Tibial nerve (tissue), 4 donors: ENCODE measurements around the gene SLC22A5.

Experiments used
- CTCF ChIP-seq, 5 experiments: fragments of 200-600 bp in 3 of 5; fragments of 450-650 bp in 2 of 5; sonication (generic) in 3 of 5; IDR thresholded peaks; one replicate each; pipeline ENCODE4 v1.5.1; 2016 to 2019; ENCODE audit warnings: antibody characterized with exemption in 5 of 5, mild to moderate bottlenecking in 3 of 5, moderate library complexity in 2 of 5
- EP300 ChIP-seq, 2 donors: sonication (generic); formaldehyde crosslinking; IDR thresholded peaks; one replicate each; pipeline ENCODE4 v1.6.1; 2017; ENCODE audit warnings: antibody characterized with exemption in 2 of 2, mild to moderate bottlenecking in 1 of 2
- POLR2A ChIP-seq, 2 donors: fragments of 450-650 bp; IDR thresholded peaks; one replicate each; pipeline ENCODE4 v1.6.1; 2017; ENCODE audit warnings: antibody characterized with exemption in 2 of 2, mild to moderate bottlenecking in 2 of 2, moderate library complexity in 2 of 2

GRCh38 chr5:132369474-132370180 is at the start of gene SLC22A5:
- TF ChIP-seq CTCF (IDR thresholded peaks at IDR 0.05), result peak in 1 of 5 experiments; percentile 33
- peak in 1 of 2 donors; percentile 47 for TF ChIP-seq EP300 (IDR thresholded peaks at IDR 0.05)
- peak in 1 of 2 donors; percentile 52 for TF ChIP-seq POLR2A (IDR thresholded peaks at IDR 0.05)
